Cardiac muscle cell (in vitro differentiated cells and primary cell): Measurements from ENCODE around the gene LTBP3. TPM values are rescaled to one million over a fixed set of nuclear protein-coding genes. Genes with fewer than 3 reads are reported as not detected.

Experiments used
- DNase-seq, 2 donors: peaks; one replicate each; pipeline versions ENCODE4 v3.0.0 to v3.0.0-alpha.2; 2010 to 2017; ENCODE audit warnings: low read depth in 1 of 2, low spot score in 1 of 2
- H3K27ac ChIP-seq: fragments of 200-600 bp; sonication (generic); 2 replicates; pipeline ENCODE4 v1.5.1; 2016
- H3K27me3 ChIP-seq: fragments of 200-600 bp; sonication (generic); 2 replicates; pipeline ENCODE4 v1.6.0; 2016; ENCODE audit warnings: control low read depth
- H3K36me3 ChIP-seq: fragments of 200-600 bp; sonication (generic); 2 replicates; pipeline ENCODE4 v1.5.1; 2016; ENCODE audit warnings: control low read depth
- H3K4me1 ChIP-seq: fragments of 200-600 bp; sonication (generic); 2 replicates; pipeline ENCODE4 v1.8.1; 2017; ENCODE audit warnings: low read depth, mild to moderate bottlenecking, mixed run types
- H3K4me3 ChIP-seq: fragments of 200-600 bp; sonication (generic); 2 replicates; pipeline ENCODE4 v1.5.1; 2016; ENCODE audit warnings: mild to moderate bottlenecking
- H3K9me3 ChIP-seq: fragments of 200-600 bp; sonication (generic); 2 replicates; pipeline ENCODE4 v1.5.1; 2017; ENCODE audit warnings: low read depth, mild to moderate bottlenecking, control low read depth
- CTCF ChIP-seq: IDR thresholded peaks from 2 replicates; pipeline ENCODE4 v1.5.1; 2012; ENCODE audit warnings: low read depth, mild to moderate bottlenecking, low read length
- polyA plus RNA-seq: library from polyadenylated mRNA; unstranded; fragments of >200 nt; fragmentation: Nextera tagmentation; extraction: Ambion mirVana; gene quantifications from 2 replicates; pipeline ENCODE4 v1.2.1, GENCODE V29; 2016
- total RNA-seq: library from RNA; depleted of rRNA; stranded (reverse); fragments of >200 nt; gene quantifications from 2 replicates; pipeline ENCODE4 v1.2.3, GENCODE V29; 2016

The LTBP3 gene
- total and polyA plus RNA-seq, 2 experiments from 2014 or later, result 60.9 to 98.3 TPM

- no peak for DNase-seq
- Histone ChIP-seq H3K36me3 (peaks cover under 1% of the 10 kb centered on the region), H3K4me1 (peaks cover 6% of the 10 kb centered on the region), H3K27ac (no peak overlapping the region), H3K4me3 (no peak overlapping the region), H3K27me3 (peaks cover 18% of the 10 kb centered on the region), H3K9me3 (no peaks in the 10 kb centered on the region)
- no peak for TF ChIP-seq CTCF
These were observed 34.8 kb upstream of the LTBP3 start for GRCh38 chr11:65592858-65593517.

GRCh38 chr11:65591939-65592857, 34.0 kb upstream of the LTBP3 start:
- H3K27me3 ChIP-seq, result peaks cover 18% of the 10 kb centered on the region
- peaks cover 14% of the 10 kb centered on the region for H3K4me1 ChIP-seq
- H3K27ac ChIP-seq, result no peak overlapping the region
- TF ChIP-seq CTCF, result no peak
- H3K36me3 ChIP-seq, result no peaks in the 10 kb centered on the region
- H3K4me3 ChIP-seq, result peak overlapping the region; percentile 21
- DNase-seq, result peak; percentile 38 to 69
- H3K9me3 ChIP-seq, result no peaks in the 10 kb centered on the region

GRCh38 chr11:65590240-65590738, 32.1 kb upstream of the LTBP3 start:
- H3K9me3 ChIP-seq, result no peaks in the 10 kb centered on the region
- no peaks in the 10 kb centered on the region for H3K36me3 ChIP-seq
- TF ChIP-seq CTCF, result no peak
- peaks cover 25% of the 10 kb centered on the region for H3K27me3 ChIP-seq
- peaks cover 17% of the 10 kb centered on the region for H3K4me1 ChIP-seq
- no peak overlapping the region for H3K27ac ChIP-seq
- DNase-seq, result peak in 1 of 2 donors; percentile 50
- no peak overlapping the region for H3K4me3 ChIP-seq

- no peak for DNase-seq
- no peak for TF ChIP-seq CTCF
- no peak overlapping the region for H3K27ac ChIP-seq
- peaks cover 32% of the 10 kb centered on the region for H3K27me3 ChIP-seq
- no peaks in the 10 kb centered on the region for H3K36me3 ChIP-seq
- no peak overlapping the region for H3K4me3 ChIP-seq
- peaks cover 17% of the 10 kb centered on the region for H3K4me1 ChIP-seq
- no peaks in the 10 kb centered on the region for H3K9me3 ChIP-seq
These were observed 31.5 kb upstream of the LTBP3 start for GRCh38 chr11:65589444-65590239.
